Measurements from ENCODE around the gene SLC25A39.
"Not testable (repeated sequence)": the region's sequence is repeated elsewhere in the genome, so short reads cannot be mapped to it uniquely, and the experiment has no call there.

SLC25A39 gene

GRCh38 chr17:44324571-44325275 is at the start of gene SLC25A39:
TSS of gene SLC25A39 (minus strand) at chr17:44324823. CDS start at chr17:44323562, 1,261 bp downstream.
- DNase-seq: peak; percentile 80 to 96

- DNase-seq: no peak
Observed at GRCh38 chr17:44372036-44372435, 47.4 kb upstream of the SLC25A39 start.

- DNase-seq: not testable (repeated sequence)
Observed at GRCh38 chr17:44369414-44370023, 44.9 kb upstream of the SLC25A39 start.

DNA sequence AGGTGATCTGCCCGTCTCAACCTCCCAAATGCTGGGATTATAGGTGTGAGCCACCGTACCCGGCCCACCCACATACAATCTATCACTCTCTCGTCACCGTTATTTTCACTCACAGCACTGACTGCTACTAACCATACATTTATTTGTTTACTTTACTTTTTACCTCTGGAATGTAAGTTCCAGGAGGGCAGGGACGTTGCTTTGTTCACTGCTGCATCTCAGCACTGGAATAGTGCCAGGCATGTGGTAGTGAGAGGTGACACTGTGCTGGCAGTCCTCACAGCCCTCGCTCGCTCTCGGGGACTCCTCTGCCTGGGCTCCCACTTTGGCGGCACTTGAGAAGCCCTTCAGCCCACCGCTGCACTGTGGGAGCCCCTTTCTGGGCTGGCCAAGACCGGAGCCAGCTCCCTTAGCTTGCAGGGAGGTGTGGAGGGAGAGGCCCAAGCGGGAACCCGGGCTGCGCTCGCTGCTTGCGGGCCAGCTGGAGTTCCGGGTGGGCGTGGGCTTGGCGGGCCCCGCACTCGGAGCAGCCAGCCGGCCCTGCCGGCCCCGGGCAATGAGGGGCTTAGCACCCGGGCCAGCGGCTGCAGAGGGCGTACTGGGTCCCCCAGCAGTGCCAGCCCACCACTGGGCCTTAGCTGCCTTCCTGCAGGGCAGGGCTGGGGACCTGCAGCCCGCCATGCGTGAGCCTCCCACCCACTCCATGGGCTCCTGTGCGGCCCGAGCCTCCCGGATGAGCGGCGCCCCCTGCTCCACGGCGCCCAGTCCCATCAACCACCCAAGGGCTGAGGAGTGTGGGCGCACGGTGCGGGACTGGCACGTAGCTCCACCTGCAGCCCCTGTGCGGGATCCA is 44.0 kb upstream of the SLC25A39 start:
- not testable (repeated sequence) for DNase-seq

DNA sequence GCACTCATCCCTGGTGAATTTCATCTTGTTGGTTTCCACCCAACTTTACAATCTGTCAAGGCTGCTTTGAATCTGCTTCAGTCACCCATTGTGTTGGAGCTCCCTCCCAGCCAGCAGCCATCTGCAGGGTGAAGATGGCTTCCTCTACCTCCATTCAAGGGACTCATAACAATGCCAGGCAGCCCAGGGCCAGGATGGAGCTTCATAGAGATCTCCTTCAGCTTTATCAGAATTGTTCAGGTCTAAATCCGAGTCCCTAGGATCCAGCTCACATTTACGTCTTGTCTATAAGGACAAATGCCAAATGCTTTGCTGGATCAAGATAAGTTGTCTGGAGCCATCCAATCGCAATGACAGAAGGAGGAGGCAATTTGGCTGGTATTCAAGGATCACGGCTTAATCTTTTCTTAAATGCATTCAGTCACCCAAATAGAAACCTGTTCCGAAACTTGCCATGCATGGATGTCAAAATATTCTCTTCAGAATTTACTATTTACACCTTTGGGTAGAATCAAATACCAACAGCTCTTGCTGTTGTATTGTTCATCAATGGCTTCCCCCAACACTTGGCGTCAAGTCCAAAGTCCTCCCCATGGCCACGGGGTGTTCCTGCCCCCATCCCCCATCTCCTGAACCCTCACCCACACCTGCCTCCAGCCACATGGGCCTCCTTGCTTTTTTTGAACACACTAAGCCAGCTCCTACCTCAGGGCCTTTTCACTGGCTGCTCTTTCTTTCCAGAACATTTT is 42.8 kb upstream of the SLC25A39 start:
- no peak for DNase-seq

DNA sequence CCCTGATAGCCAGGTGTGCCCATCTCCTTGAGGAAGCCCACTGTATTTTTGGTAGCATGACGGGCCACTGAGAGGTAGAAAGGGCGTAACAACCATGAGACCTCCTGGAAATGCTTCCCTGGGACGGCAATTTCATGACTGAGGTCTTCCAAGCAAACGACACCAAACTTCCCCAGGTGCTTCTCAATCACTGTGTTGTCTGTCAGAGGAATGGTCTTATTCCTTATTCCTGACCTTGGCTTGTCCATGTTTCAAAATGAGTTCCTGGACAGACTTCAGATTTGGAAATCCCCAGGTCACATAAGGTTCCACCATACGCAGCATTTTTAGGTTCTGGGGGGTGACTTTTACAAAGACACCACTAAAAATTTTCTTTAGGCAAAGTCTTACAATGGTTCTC is 40.4 kb upstream of the SLC25A39 start:
- not testable (repeated sequence) for DNase-seq

DNA sequence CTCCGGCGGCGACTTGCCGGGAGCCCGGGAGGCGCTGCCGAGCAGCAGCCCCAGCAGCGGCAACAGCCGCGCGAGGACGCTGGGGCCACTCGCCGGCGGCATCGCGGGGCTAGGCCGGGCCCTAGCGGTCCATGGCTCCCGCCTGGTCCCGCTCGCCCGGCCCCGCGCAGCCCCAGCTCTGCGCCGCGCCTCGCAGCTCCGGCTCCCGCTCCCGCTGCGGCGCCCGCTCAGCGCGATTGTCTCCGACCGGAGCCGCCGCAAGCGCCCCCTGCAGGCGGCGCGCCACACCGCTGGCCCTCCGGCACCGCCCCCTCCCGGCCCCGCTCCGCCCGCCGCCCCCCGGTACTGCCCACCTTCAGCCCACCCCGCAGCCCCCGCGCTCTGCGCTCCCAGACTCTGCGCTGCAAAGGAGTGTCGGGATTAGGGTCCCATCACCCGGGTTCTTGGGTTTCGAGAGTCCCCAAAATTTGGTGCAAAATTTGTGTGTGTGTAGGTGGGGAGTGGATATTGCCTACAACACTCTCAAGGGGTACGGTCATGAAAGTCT is 39.1 kb upstream of the SLC25A39 start, which contains the start of gene FAM171A2:
FAM171A2 (minus strand) TSS at position 241 of the 547 bp plus-strand sequence; CDS start at position 102, 139 bp downstream.
- DNase-seq: peak; percentile 37 to 75

GRCh38 chr17:44362949-44363612 is 38.5 kb upstream of the SLC25A39 start:
- peak; percentile 31 to 36 for DNase-seq

DNA sequence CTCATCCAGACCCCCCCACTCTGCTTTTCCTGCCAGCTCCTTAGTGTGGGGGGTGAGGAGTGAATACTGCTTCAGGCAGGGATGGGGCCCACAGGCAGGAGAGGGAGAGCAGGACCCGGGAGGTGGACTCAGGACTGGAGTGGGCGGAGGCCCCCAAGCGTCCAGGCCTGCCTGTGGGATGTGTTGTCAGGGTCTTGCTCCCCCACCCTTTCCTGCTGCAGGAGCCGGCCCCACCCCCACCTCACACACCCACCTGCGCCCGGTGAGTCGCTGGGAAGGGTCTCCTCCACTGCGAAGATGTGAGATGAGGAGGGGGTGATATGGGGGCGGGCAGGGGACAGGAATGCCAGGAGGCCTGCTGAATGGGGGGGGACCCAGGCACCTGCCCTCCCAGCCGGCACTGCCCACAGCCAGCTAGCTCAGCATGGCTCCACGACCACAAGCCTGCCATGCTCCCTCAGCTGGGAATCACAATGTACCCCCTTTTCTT is 37.9 kb upstream of the SLC25A39 start:
- no peak for DNase-seq

DNA sequence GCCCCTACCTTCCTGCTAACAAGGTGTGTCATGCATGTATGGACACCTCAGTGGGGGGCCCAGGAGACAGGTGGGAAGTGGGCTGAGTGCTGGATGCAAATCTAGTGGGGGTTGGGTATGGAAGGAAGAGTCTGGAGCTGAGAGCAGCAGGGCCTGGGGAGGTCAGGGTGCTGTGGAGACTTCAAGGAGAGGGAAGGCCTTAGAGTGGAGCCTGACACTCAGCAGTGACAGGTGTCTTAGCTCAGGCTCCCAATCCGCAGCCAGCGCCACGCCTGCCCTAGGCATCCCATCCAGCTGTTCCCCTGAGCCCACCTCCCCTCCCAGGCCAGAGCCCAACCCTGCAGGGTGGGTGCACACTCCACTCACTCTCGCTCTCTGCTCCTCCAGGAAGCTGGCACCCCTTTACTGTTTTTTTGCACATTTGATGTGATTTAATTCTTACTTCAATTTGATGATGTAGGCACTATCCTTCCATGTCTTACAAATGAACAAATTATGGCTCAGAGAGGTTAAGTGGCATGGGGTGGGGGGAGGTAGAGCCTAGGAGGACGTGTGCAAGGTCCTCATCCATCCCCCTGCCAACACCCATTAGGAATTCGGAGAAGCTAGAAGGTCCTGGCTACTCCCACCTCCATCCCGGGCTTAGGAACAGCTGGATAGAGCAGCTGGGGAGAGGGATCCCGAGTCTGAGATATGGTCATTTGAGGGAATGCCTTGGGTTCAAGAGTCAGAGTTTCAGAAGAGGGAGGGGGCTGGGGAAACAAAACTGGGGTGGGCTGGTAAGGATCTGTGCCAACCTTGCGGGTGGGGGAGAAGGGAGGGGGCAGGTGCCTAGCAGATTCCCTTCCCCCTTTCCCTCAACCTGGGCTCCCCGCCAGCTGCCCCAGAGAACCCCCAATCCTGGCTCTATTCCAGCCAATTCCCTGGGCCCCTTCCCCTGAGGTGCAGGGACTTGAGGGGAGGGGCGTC is 37.0 kb upstream of the SLC25A39 start:
- DNase-seq: no peak

- no peak for DNase-seq
Observed at GRCh38 chr17:44360826-44361225, 36.2 kb upstream of the SLC25A39 start.

- DNase-seq: no peak
Observed at GRCh38 chr17:44360144-44360533, 35.5 kb upstream of the SLC25A39 start.

DNA sequence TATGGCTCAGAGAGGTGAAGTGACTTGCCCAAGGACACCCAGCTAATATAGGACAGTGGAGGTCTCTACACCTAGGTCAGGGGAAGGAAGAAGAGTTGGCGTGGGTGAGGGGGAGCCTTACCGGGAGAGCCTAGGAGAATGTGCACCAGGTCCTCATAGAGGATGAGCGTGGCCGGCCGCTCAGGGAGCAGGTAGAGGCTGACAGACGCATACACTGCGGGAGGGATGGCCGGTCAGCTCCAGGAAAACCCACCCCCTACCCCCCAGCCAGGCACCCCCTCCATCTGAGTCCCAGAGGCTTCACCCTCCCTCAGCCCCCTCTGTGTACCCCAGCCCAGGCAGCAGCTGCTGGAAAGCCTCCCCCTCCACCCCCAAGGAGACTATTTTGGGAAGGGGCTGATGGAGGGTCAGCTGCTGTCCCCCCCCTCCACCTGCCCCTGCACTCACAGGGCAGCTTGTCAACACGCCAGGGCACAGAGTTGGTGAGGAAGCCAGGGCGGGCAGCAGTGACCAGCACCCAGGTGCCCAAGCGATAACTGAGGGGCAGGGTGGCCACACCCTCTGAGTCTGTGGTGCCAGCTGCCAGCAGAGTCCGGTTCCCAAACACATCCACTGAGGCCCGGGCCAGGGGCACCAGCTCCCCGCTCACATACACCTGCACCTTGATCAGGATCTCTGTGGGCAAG is 35.0 kb upstream of the SLC25A39 start:
- no peak for DNase-seq

DNA sequence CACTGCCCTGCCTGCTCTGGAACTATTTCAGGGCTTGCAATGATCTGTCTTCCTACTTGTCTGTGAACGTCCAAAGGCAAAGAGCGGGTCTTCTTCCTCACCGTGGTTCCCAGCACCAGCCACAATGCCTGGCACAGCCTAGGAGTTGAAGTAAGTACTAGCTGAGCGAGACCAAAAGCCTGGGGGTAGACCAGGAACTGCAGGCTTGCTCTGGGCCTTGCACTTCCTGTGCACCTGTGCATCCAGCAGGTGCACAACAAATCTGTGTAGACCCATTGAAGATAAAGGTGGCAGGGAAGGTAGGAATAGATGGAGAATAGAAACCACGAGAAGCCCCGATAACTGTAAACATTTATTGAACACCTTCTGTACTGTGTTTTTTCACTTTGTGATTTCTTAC is 34.4 kb upstream of the SLC25A39 start:
- DNase-seq: no peak

GRCh38 chr17:44358066-44358465 is 33.4 kb upstream of the SLC25A39 start:
- no peak for DNase-seq

- DNase-seq: no peak
Observed at GRCh38 chr17:44356241-44356640, 31.6 kb upstream of the SLC25A39 start.

DNA sequence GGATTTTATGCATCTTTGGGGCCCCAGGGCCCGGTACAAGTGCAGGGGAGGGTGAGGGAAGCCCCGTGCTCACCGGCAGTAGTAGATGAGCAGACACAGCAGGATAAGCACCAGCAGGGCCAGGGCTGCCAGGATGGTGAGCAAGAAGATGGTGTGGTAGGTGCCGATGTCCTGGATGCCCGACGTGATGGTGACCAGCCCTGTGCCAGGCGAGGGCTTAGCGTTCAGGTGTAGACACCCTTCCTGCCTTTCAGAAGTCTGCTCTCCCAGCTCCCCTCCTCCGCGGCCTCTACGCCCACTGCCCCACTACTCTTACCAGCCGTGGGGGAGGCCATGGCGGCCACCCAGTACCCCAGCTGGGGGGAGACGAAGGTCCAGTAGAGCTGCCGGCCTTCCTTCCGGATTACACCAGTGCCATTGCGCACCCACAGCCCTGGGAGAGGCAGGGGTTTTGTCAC is 31.0 kb upstream of the SLC25A39 start:
- DNase-seq: no peak

DNA sequence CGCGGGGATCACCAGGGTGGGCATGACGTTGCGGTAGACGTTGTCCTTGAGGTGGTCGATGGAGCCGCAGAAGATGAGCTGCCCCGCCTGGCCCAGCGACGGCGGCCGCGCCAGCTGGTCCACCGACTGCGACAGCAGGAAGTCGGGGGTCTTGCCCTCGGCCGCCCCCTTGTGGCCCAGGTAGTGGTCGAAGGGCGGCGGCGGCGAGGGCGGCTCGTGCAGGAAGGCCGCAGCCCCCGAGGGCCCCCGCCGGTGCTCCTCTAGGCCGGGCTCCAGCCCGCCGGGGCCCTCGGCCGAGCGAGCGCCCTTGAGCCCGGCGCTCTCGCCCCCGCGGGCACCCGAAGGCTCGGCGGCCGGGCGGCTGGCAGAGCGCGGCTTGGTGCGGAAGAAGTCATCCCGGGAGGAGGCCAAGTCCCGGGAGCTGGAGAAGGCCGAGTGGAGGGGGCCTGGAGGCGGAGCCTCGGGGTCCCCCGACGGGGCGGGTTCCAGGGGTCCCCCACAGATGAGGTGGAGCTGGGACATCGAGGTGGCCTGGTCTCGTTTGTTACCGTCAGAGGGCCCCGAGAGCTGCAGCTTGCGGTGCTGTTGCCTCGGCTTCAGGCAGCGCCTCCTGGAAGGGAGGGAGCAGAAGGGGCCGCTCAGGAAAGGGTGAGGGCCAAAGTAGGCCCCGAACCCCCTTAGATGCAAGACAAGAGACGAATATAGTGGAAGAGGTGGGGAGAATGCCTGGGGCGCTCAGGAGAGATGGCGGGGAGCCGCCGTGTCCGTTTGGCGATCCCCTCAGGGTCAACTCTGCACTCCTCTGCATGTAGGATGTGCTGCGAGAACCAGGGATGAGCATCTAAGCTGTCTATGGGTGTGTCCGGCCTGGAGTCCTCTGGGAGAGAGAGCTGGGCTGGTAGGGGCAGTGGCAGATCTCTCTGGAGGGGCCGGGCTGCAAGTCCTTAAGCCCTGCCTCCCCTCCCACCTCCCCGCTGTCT is 30.2 kb upstream of the SLC25A39 start:
- no peak for DNase-seq
